HEK293T (cell line): ENCODE results near the gene SERPIND1.

Experiments
- ARNT ChIP-seq: fragments of 450-650 bp; IDR thresholded peaks from 2 replicates; pipeline ENCODE4 v1.6.1; 2017; ENCODE audit warnings: mild to moderate bottlenecking
- BHLHE40 ChIP-seq: fragments of 450-650 bp; IDR thresholded peaks from 2 replicates; pipeline ENCODE4 v1.6.1; 2016; ENCODE audit warnings: mild to moderate bottlenecking, moderate library complexity, borderline replicate concordance
- CTBP1 ChIP-seq: fragments of 450-650 bp; IDR thresholded peaks from 2 replicates; pipeline ENCODE4 v1.6.1; 2016; ENCODE audit warnings: borderline replicate concordance
- ELF4 ChIP-seq: fragments of 450-650 bp; IDR thresholded peaks from 2 replicates; pipeline ENCODE4 v1.6.1; 2017; ENCODE audit warnings: antibody characterized with exemption
- FOXK2 ChIP-seq: fragments of 450-650 bp; IDR thresholded peaks from 2 replicates; pipeline ENCODE4 v1.6.1; 2016; ENCODE audit warnings: mild to moderate bottlenecking
- FOXM1 ChIP-seq: fragments of 450-650 bp; IDR thresholded peaks from 2 replicates; pipeline ENCODE4 v1.6.1; 2017; ENCODE audit warnings: mild to moderate bottlenecking, borderline replicate concordance
- HDGF ChIP-seq: fragments of 450-650 bp; IDR thresholded peaks from 2 replicates; pipeline ENCODE4 v1.6.1; 2017; ENCODE audit warnings: antibody characterized with exemption, borderline replicate concordance
- L3MBTL2 ChIP-seq: fragments of 450-650 bp; conservative IDR thresholded peaks from 2 replicates; pipeline ENCODE4 v1.6.1; 2016; ENCODE audit warnings: mild to moderate bottlenecking
- LEF1 ChIP-seq: fragments of 450-650 bp; IDR thresholded peaks from 2 replicates; pipeline ENCODE4 v1.6.1; 2017; ENCODE audit warnings: mild to moderate bottlenecking, borderline replicate concordance
- NFRKB ChIP-seq: fragments of 450-650 bp; IDR thresholded peaks from 2 replicates; pipeline ENCODE4 v1.6.1; 2016; ENCODE audit warnings: mild to moderate bottlenecking, moderate library complexity
- SP1 ChIP-seq: fragments of 450-650 bp; IDR thresholded peaks from 2 replicates; pipeline ENCODE4 v1.6.1; 2017
- SUZ12 ChIP-seq: fragments of 450-650 bp; IDR thresholded peaks from 2 replicates; pipeline ENCODE4 v1.6.1; 2016; ENCODE audit warnings: mild to moderate bottlenecking
- TARDBP ChIP-seq: fragments of 450-650 bp; IDR thresholded peaks from 2 replicates; pipeline ENCODE4 v1.6.1; 2016

DNA sequence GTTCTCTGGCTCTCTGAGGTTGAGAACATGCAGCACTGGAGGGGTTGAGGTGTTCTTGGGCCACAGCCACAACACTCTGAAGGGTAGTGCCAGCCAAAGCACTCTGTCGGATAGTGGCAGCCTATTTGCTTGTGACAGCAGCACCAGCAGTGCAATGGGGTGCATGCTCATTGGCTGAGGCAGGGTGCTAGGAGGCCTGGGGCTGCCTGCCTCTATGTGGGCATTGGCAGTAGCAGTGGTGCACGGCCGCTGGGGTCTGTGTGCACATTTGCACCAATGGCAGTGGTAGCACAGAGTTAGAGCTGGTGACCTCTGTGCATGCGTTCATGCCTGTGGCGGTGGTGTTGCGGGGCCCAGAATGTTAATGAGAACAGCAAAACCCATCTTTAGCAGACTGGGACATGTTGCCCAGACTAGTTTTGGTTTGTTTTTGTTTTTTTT, 59.3 kb downstream of the SERPIND1 start:
- TF ChIP-seq FOXM1 (no peak), SP1 (no peak), BHLHE40 (no peak), ARNT (no peak), LEF1 (no peak), L3MBTL2 (no peak), FOXK2 (no peak), TARDBP (no peak), SUZ12 (no peak), ELF4 (no peak), CTBP1 (no peak), HDGF (no peak), NFRKB (no peak)
